ENCODE measurements around the gene ACTR10. TPM values are rescaled to one million over a fixed set of nuclear protein-coding genes. Genes with fewer than 3 reads are reported as not detected.

ACTR10 gene
- 109 and 136 TPM in 2 replicates for total RNA-seq

GRCh38 chr14:58199726-58200479 is at the start of gene ACTR10:
ACTR10 (plus strand) TSS chr14:58200149; CDS start chr14:58200218, 69 bp downstream.

GRCh38 chr14:58152014-58152857 is 47.7 kb upstream of the ACTR10 start, which contains the start of gene ARMH4:
ARMH4 (minus strand) TSS chr14:58152213; CDS start chr14:58139358, 12,855 bp downstream.

GRCh38 chr14:58244556-58245387 is 44.8 kb downstream of the ACTR10 start, which contains the start of gene PSMA3:
PSMA3 (plus strand) TSS chr14:58244843; CDS start chr14:58244921, 78 bp downstream.

Other genes starting within 250 kb of the ACTR10 start
- gene ARMH4, start 47.9 kb upstream of the ACTR10 start, total RNA-seq, result 2.1 and 2.2 TPM in 2 replicates
- 103 and 141 TPM in 2 replicates for gene PSMA3, start 44.7 kb downstream of the ACTR10 start, total RNA-seq
- gene ARID4A, start 98.4 kb downstream of the ACTR10 start, total RNA-seq, result 1.8 and 3.6 TPM in 2 replicates
- gene TOMM20L, start 195.8 kb downstream of the ACTR10 start, total RNA-seq, result not detected in 2 replicates
- gene TIMM9, start 227.4 kb downstream of the ACTR10 start, total RNA-seq, result 26.4 and 70.0 TPM in 2 replicates
- gene KIAA0586, start 227.6 kb downstream of the ACTR10 start, total RNA-seq, result 4.9 and 9.4 TPM in 2 replicates

Measured in cardiac atrium fibroblast (primary cell).